GM21423 (cell line): ENCODE results near the gene PROP1.
A peak's percentile ranks its signal among the peaks of the same experiment; 100 is the strongest.
"Not testable (repeated sequence)": the region's sequence is repeated elsewhere in the genome, so short reads cannot be mapped to it uniquely, and the experiment has no call there.

Experiments
- ATAC-seq: cut with Tn5 transposase; IDR thresholded peaks from one replicate; pipeline ENCODE4 v1.9.1; 2021; ENCODE audit warnings: mild to moderate bottlenecking, moderate library complexity; ENCODE audit not compliant: unreplicated experiment

Gene PROP1

DNA sequence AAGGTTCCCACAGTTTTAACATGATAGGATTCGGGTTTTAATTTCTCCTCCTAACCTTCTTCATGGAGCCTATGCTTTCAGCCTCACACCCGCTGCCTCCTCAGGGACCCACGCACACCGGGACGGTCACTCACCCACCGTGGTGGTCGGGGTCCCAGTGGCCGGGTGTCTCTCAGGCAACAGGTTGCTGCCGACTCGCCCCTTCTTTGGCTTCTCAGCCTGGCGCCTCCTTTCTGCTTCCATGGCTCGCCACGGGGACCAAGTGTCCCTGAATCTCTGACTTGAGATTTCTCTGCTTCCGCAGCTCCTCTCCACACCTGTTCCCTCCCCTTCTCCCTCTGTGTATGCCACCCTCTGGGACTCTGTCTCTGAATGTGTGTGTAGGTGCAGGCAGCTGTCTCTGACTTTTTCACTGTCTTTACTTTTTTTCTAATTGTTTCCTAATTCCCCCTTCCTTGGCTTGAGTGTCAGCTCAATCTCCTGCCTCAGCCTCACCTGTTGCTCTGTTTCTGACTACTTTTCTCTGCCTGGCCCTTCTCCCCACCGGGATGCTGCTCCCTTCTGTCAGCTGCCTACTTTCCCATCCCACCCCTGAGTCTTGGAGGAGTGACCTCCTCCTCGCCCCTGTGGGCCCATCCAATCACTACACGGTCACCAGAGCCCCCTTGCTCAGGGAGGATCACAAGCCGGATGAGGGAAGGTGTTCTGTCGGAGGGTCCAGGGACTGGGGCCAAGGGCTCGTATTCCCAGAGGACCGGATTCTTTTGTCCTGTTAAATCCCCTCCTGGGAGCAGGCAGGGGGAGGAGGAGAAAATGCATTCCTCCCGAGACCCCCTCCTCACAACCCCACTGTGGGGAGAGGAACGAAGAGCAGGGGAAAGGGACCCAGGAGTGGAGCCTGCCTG is at the start of gene PROP1:
TSS of gene PROP1 (minus strand) at position 552 of the 905 bp plus-strand sequence. CDS start at position 243, 309 bp downstream.
- no peak for ATAC-seq

DNA sequence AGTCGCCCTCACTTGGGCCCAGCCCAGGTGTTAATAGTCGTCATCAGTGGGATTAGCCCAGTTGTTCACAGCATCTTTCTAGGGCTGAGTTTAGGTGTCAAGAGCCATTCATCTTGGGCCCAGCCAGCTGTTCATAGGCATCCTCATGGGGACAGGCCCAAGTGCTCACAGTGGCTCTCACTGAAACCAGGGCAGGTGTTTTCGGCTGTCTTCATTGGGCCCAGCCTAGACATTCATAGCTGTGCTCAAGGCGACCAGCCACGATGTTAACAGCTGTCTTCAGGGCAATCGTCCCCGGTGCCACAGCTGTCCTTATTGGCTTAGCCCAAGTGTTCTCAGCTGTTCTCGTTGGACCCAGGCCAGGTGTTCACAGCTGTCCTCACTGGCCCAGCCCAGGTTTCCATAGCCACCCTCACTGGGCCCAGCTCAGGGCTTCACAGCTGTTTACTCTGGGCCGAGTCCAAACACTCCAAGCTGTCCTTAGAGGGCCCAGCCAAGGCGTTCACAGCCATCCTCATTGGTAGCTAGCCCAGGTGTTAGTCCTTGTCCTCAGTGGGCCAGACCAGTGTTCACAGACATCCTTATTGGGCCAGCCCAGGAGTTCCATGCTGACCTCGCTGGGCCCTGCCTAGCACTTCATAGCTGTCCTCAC is 23.5 kb upstream of the PROP1 start:
- ATAC-seq: not testable (repeated sequence)

DNA sequence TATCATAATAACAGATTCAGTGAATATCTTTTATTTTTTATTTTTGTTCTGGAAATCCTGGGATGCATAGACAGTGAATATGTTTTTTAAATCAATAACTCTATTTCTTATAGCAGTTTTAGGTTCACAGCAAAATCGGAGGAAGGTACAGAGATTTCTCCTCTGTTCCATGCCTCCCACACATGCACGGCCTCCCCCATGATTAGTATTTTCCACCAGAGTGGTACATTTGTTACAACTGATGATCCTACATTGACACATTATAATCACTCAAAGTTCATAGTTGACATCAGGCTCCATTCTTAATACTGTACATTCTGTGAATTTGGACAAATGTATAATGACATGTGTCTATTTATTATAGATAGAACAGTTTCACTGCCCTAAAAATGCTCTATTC is 16.7 kb upstream of the PROP1 start:
- ATAC-seq: not testable (repeated sequence)

DNA sequence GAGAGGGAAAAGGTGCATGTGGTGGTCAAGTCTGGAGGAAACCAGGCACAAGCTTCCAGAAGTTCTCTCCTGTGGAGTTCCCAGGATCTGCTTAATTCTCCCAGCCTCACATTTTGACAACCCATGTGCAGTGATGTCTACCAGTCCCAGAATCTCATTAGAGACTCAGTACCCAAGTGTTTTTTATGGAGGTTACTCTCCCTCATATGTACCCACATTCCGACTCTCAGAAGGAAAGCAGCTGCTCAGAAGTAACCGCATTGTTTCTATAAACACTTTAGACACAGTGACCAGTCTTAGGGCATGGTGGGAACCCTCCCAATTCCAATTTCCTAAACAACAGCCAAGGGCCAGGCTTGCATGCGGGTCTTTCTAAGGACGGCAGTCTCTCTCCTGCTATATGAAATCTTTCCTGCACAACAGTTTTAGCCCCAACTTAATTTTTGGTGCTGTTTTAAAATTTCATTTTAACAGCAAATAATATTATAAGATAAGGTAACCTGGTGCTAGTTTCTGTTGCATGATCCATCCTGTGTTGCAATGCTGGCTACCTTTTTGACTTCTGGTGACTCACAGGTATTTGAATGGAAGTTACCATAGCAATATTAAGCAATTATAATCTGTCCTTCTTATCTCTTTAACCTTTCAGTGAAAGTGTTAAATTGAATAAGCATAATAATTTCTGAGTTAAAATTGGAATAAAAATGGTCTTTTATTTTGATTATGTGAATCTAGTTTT is 15.9 kb upstream of the PROP1 start:
- ATAC-seq: not testable (repeated sequence)

DNA sequence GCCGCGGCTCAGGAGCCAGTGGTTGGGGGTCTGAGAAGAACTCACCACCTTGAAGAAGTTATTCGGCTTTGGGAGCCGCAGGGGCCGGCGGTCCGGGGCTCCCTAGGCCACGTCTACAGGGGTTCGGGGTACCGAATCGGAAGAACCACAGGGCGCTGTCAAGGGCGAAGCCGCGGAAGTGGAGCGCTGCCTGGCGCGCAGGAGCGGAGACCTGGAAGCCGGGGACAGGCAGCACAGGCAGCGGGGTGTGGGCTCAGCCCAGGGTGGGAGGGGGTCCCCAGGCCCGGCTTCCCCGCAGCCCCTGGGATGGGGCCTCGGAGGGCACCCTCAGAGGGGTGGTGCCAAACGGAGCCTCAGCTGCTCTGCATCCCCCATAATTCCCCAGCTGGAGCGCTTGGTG is 11.2 kb upstream of the PROP1 start:
- ATAC-seq: not testable (repeated sequence)

DNA sequence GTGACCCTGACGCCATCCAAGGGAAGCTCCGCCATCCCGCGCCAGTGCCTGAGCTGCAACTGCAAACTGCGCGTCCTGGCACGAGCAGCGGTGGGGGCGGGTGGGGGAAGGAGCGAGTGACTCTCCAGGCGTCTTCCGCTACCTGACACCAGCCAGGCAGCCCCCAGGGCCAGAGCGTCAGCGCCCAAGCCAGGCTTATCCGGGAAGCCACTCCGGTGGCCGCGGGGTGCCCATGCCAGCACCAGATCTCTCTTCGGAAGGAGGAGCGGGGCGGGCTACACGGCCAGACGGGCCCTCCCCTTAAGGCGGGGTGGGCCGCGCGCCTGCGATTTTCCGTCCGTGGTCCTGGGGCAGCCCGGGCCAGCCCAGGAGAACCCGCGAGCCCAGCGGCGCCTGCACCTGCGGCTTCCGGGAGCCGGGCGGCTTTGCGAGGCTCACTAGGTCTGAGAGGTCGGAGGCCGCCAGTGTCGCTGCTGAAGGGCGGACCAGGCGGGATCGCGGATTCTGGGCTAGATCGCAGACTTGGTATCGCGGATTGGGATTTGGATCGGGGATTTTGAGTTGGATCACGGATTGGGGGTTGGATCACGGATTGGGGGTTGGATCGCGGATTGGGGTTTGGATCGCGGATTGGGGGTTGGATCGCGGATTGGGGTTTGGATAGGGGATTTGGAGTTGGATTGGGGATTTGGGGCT is 10.6 kb upstream of the PROP1 start:
- ATAC-seq: peak; percentile 76

DNA sequence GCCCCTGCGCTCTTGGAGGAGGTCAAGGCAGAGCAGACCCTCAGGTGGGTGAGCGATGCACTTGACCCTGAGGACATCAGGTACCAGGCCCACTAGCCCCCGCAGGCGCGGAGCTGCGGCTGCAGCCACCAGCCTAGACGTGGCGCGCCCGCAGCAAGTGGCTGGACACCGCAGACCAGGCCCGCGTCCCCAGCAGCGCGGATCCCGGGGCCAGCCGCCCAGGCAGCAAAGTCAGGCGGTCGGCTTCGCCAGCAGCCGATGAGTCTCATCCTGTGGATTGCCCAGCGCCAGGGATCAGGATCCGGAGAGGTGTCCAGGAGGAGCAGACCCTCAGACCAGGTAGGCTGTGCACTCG is 10.1 kb upstream of the PROP1 start:
- ATAC-seq: not testable (repeated sequence)

DNA sequence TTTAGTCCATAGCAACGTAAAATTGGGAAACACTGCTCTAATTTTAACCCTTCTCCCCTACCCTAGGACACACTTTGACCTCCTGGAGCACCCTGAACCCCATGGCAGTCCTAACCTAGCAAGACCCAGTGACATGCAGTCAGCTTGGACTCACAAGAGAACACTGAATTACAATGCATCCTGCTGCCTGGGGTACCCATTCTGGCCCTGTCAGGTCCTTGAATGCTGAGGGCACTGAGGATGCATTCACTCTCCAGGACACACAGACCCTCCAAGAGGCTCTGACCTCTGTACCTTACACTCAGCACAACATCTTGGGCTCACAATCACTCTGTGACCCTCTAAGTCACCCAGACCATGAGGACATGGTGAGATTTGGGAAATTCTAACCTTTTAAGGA is 1.8 kb upstream of the PROP1 start:
- ATAC-seq: no peak

DNA sequence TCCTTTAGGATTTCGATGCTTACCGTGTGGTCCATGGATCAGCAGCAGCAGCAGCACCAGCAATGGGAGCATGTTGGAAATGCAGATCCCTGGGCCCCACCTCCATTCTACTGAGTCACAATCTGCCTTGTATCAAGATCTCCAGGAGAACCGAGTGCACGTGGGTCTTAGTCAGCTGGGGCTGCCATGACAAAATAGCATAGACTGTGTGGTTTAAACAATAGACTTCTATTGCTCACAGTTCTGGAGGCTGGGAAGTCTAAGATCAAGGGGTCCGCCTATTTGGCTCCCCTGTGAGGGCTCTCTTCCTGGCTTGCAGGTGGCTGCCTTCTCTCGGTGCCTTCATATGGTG is 1.3 kb upstream of the PROP1 start:
- ATAC-seq: no peak

DNA sequence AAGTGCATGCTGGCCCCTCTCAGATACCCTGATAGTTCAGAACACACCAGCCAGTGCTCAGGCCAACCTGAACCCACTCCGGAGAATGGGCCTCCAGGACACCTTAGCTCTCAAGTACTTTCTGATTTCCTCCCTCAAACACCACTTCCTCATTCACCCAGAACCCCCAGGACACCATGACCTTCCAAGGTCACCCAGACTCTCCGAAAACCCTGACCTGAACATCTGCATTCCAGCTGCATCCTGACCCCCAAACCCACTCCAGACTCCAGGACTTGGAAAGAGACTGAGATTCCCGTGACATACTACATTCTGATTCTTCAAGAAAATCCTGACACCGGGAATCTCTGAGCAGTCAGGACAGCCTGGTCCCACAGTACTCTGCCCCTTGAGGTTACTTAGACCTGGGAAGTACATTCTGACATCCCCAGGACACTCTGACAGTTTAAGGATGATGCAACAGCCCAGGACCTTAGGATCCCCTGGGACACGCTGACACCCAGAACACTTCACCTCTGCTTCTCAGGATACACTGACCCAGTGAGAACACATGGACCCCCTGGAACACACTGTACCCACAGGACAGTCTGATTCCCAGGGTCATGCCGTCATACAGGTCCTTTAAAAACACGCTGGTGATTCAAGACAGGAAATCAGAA is 747 bp upstream of the PROP1 start:
- ATAC-seq: no peak

DNA sequence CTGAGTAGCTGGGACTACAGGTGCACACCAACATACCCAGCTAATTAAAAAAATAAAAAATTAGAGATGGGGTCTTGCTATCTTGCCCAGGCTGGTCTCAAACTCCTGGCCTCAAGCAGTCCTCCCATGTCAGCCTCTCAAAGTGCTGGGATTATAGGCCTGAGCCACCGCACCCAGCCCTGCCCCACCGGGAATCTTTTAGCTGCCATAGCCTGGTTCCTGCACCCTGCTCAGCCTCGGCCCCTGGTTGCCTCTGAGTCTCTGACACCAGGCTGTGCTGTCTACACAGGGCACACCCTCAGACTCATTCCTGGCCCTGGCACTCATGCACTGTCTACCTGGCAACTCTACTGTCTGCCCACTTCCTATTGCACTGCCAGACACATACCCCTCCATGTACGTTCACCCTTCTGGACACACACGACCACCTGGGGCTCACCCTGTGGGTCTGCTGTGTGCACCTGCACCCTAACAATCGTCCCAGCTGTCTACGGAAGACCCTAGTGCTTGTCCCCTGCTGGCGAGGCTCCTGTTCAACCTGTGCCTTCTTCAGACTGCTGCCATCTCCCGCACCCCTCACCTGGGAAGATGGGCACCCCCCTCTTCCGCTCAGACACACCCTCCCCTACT is 1.4 kb downstream of the PROP1 start:
- no peak for ATAC-seq

DNA sequence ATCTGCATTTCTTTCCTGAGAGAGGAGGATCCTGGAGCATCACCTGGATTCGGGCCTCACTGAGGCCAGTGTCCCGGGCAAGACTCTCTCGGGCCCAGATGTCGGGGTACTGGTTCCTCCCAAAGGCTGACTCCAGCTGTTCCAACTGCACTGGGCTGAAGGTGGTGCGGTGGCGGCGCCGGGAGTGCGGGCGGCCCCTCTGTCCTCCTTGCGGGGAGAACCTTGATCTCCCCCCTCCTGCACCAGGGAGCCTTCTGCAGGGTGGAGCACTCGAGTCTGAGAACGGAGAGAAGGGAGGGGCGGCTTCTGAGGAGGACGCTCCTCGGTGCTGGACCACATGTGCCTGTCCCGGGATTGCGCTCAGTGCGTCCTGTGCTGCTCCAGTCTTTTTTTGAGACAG is 2.0 kb downstream of the PROP1 start:
- no peak for ATAC-seq

DNA sequence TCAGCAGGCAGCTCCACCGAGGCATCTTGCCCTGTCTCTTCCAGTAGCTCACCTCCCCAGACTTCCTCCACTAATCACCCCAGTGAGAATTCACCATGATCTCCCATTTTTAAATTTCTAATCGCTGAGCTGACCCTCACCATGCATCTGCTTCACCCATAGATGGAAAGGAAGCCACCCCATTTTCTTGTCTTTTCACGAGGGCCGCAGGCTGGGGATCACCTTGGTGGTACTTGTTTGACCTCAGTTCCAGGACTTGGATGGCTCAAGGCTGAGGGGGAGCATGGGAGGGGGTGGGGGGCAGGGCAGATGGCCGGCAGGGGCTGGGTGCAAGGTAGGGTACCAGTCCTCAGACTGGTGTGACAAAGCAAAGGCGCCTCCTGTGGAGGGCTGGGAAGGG is 3.6 kb downstream of the PROP1 start:
- no peak for ATAC-seq

DNA sequence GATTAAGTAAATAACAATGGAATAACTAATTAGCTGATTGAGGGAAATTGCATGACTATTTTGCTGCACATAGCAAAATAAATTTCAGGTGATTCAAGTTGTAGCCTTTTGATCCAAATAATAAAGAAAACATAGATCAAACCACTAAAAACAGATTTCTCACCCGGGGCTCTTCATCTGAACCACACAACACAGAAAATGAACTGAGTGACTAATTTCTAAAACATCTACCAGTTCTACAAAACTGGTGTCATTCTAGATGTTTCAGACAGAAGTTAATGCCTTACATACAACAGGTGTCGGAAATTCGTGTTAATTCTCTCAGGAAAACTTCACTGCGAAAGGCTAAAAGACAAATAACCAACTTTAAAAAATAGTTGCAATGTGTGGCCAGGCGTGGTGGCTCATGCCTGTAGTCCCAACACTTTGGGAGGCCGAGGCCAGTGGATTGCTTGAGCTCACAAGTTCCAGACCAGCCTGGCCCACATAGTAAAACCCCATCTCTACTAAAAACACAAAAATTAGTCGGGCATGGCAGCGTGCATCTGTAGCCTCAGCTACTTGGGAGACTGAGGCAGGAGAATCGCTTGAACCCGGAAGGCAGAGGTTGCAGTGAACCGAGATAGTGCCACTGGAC is 6.9 kb downstream of the PROP1 start:
- no peak for ATAC-seq

DNA sequence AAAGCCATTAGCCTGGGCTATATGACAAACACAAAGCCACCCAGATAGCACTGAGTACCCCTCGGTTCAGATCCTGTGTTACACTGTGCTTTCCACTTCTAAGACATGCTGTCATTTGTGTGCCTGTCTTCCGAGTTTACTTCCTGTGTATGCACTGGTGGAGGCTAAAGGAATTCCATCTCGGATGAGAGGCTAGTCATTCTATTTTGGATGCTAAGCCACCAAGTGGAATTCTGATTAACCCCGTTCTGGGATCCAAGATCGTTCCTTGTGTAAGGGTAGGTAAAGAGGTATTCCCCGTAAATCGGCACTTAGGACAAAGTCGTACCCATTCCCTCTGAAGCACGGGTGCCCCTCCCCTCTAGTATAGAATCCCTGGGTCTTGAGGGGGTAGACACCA is 8.7 kb downstream of the PROP1 start:
- ATAC-seq: no peak

DNA sequence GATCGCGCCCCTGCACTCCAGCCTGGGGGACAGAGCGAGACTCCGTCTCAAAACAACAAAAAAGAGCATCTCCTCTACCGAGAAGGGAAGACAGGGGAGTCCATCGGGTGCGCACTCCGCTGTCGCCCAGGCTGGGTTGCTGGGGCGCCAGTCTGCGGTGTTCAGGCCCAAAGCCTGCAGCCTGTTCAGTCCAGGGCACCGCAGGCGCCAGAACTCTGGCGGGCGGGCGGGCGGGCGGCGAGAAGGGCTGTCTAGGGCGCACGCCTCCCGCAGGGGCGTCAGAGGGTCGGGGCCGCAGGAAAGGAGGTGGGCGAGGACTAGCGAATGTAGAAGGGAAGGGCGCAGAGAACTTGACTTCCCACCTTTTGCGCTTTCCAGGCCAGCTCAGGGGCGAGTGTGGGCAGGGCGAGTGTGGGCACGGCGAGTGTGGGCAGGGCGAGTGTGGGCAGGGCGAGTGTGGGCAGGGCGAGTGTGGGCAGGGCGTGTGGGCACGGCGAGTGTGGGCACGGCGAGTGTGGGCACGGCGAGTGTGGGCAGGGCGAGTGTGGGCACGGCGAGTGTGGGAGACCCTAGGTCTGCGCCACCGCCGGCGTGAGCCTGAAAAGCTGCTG is 10.5 kb downstream of the PROP1 start:
- no peak for ATAC-seq

DNA sequence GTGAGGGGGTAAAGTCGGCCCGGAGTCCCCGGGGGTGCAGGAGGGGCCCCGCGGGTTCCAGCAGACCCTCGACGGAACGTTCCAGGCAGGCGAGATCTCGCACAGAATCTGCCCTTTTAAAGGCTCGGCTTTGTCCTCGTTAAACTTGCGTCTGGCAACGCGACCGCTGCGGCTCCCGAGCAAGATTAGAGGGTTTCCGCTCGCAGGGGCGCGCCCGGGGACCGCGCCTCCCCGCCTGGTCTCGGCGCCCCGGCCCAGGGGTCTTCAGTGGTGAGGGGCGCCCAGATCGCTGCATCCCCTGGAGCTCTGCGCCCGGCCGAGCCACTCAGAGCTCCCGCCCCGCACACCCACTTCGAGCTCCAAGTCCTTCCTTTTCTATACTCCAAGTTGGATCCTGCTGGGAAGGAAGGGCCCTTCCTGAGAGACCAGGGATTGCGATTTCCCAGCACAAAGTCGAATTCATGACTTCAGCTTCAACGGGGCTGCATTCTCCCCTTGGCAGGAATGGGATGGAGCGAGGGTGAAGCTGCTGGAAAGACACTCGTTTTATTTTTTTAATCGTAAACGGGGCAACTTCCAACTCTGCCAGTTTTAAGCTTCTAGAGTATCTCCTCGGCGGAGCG is 11.3 kb downstream of the PROP1 start:
- no peak for ATAC-seq

DNA sequence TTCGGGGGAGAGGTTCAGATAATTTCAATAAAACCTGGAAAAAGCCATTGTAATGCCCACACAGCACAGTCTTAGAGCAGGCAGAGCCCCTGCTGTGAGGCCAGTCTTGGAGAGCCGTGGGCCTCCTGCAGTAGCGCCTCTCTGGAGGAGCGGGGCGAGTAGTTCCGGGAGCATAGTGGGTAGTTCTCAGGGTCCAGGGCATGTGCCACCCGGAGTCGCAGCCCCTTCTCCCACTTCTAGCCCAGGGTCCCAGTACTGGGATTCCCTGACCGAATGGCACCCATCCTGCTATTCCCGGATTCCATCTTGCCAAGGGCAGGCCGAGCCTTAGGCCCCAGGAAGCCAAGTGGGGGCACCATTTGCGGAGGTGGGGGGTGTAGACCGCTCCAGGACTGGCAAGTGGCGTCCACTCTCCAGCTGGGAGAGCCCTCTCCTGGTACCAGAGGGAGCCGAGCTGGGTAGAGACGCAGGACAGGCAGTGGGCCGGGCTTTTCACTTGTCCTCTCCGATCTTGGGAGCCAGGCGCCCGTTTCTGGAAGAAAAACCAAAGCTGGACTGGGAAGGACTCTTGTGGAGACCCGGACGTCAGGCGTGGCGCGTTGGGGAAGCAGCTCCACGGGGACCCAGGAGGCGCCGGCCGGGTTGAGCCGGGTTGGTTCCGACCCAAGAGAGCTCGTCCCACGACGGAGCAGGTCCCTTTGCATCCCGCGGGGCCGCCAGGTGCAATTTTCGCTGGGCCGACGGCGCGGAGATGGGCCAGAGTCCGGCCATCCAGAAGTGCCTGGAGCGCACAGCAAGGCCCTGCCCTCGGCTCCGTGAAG is 12.1 kb downstream of the PROP1 start:
- ATAC-seq: no peak
